AG04449 (cell line): ENCODE measurements around the gene AADACL3.

ENCODE experiments used
- CTCF ChIA-PET: fragments of 350-600 bp; formaldehyde crosslinking; extraction: SDS; loops from one replicate; lab custom pipeline; 2021; ENCODE audit warnings: antibody characterized with exemption; lab: Yijun Ruan, JAX
- POLR2A ChIA-PET: fragments of 400-600, 350-600 bp; formaldehyde crosslinking; extraction: SDS; loops from one replicate; lab custom pipeline; 2020; ENCODE audit warnings: antibody characterized with exemption, inconsistent platforms; lab: Yijun Ruan, JAX
- DNase-seq: peaks from one replicate; pipeline ENCODE4 v3.0.0-alpha.2; 2010; ENCODE audit warnings: low read depth, low spot score
- H3K4me3 ChIP-seq: 2 replicates; pipeline ENCODE4 v1.5.1; 2011; ENCODE audit warnings: low read depth, mild to moderate bottlenecking, control low read depth, low read length
- TF ChIP-seq, protein P1 (sequence below): IDR thresholded peaks from one replicate; pipeline ENCODE4 v1.5.1; 2011; ENCODE audit warnings: mild to moderate bottlenecking, moderate library complexity, low read length, control low read depth, inconsistent platforms; ENCODE audit not compliant: insufficient read depth; ENCODE audit errors: missing control alignments

Gene AADACL3

DNA sequence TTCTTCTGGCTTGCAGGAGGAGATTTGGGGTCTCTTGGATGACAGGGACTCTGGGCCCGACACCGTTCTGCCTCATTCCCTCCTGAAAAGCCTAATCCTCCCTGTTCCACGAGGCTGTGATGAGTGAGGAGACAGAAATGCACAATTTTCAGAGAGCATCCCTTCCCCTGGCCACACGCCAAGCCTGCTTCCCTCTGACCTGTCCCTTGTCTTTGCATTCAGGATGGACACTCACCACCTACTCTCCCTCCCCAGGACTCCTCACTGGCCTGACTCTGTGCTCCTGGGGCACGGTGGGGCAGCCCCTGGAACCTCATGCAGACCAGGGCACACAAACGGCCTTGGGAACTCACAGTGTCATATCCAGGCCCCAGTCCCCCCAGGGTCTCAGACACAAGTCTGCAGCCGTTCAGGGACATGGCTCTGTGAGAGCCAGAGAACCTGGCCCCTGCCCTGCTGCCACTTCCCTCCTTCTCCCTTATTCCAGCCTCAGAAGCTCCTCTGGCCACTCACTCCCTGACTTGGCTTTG lies 54.1 kb downstream of the AADACL3 start:
- ChIA-PET CTCF (no interaction called here), POLR2A (no interaction called here)
- TF ChIP-seq, protein P1, sequence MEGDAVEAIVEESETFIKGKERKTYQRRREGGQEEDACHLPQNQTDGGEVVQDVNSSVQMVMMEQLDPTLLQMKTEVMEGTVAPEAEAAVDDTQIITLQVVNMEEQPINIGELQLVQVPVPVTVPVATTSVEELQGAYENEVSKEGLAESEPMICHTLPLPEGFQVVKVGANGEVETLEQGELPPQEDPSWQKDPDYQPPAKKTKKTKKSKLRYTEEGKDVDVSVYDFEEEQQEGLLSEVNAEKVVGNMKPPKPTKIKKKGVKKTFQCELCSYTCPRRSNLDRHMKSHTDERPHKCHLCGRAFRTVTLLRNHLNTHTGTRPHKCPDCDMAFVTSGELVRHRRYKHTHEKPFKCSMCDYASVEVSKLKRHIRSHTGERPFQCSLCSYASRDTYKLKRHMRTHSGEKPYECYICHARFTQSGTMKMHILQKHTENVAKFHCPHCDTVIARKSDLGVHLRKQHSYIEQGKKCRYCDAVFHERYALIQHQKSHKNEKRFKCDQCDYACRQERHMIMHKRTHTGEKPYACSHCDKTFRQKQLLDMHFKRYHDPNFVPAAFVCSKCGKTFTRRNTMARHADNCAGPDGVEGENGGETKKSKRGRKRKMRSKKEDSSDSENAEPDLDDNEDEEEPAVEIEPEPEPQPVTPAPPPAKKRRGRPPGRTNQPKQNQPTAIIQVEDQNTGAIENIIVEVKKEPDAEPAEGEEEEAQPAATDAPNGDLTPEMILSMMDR, result no peak
- H3K4me3 ChIP-seq, result no peak overlapping the region
- DNase-seq, result no peak

DNA sequence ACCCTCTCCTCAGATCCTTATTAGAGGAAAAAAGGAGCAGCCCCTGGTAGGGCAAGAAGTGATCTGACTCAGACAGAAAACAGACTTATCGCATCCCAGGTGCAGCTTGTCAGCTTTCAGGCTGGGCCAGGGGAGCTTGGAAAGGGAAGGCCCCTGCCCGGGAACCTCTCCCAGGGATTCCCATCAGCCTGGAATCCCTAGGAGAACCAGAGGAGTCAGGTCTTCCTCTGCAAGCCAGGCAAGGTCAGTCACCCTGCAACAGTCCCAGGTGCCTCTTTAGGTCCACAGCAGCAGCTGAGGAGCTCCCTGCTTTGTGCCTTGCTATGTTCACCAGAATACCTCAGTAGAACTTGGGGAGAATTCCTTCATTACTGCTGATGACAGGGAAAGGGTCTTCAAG lies 54.7 kb downstream of the AADACL3 start:
- DNase-seq, result no peak
- TF ChIP-seq, protein P1, result no peak
- CTCF ChIA-PET, result no interaction called here
- no peak overlapping the region for H3K4me3 ChIP-seq
- POLR2A ChIA-PET, result no interaction called here

DNA sequence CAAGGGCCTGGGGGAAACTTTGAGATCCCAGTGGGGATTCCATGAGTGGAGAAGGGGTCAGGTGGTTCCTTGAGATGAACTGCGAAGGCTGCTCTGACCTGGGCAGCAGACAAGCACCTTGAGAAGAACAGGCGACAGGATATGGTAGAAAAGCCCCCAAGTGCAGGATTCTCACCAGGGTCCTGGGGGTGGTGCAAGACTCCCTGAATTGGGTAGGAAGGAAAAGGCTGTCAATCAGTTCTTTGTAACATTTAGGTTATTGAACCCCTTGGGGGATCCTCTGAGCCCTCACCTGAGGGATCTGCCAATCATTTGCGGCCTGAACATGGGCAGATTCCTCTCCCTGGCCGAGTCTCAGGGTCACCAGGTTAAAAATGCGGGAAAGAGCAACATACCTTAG lies 55.3 kb downstream of the AADACL3 start:
- ChIA-PET CTCF (no interaction called here), POLR2A (no interaction called here)
- H3K4me3 ChIP-seq, result no peak overlapping the region
- TF ChIP-seq, protein P1, result no peak
- DNase-seq, result no peak

DNA sequence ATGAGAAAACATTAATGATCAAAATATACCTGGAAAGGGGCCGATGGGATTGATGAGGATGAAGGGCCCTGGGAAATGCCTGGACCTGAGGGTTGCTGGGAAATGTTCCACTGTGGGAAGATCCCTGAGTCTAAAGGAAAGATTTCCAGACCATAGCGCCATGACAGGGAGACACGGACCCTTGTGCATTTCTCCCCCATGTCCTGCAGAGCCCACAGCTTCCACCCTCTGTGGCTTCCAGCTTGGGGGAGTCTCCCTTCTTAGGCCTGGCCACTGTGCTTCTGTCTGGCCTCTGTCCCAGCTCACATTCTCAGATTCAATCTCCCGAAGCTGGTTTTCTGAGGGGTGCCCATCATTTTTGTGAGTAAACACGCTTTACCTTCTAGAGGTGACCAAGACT lies 56.6 kb downstream of the AADACL3 start:
- POLR2A ChIA-PET, result no interaction called here
- no peak overlapping the region for H3K4me3 ChIP-seq
- CTCF ChIA-PET, result no interaction called here
- DNase-seq, result no peak
- TF ChIP-seq, protein P1, result no peak

DNA sequence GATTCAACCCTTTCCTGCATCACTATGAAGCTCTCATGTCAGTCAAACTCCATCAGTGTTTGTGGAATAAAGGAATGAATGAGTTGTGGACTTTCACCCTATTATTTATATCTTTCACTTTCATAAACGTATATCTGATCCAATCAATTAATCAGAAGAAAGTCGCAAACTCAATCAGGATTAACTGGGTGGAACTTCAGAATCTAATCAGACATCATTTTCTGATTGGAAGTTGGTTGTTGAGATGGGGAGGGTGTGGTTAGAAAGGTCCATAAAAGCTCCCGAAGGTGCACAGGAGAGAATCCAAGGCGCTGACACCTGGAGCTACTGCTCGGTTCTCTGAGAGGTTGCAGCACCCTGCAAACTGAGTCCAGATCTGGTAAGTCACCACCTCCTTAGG lies 57.5 kb downstream of the AADACL3 start, which contains the start of gene PRAMEF12:
TSS of gene PRAMEF12 (plus strand) at position 301 of the 400 bp plus-strand sequence. CDS start 1,130 bp downstream, outside the sequence.
- ChIA-PET CTCF (no interaction called here), POLR2A (no interaction called here)
- TF ChIP-seq, protein P1, result no peak
- no peak for DNase-seq
- no peak within 1 kb of the TSS for H3K4me3 ChIP-seq

DNA sequence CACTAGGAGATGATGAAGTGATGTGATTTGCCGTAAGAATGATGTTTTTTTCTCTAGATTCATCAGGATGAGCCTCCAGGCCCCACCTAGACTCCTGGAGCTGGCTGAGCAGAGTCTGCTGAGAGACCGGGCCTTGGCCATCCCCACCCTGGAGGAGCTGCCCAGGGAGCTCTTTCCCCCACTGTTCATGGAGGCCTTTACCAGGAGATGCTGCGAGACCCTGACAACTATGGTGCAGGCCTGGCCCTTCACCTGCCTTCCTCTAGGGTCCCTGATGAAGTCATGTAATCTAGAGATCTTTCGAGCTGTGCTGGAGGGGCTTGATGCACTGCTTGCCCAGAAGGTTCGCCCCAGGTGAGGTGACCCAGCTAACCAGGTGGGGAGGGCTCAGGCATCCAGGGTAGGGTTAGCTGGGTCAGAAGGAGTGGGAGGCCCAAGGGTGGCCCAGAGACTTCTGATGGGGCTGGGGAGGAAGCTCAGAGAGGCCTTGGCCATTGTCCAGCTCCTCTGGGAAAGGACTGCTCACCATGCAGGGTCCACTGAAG lies 59.0 kb downstream of the AADACL3 start:
- POLR2A ChIA-PET, result no interaction called here
- no peak for DNase-seq
- TF ChIP-seq, protein P1, result no peak
- CTCF ChIA-PET, result no interaction called here
- no peak overlapping the region for H3K4me3 ChIP-seq
